Measurements from ENCODE around the gene TRIO.

The TRIO gene

DNA sequence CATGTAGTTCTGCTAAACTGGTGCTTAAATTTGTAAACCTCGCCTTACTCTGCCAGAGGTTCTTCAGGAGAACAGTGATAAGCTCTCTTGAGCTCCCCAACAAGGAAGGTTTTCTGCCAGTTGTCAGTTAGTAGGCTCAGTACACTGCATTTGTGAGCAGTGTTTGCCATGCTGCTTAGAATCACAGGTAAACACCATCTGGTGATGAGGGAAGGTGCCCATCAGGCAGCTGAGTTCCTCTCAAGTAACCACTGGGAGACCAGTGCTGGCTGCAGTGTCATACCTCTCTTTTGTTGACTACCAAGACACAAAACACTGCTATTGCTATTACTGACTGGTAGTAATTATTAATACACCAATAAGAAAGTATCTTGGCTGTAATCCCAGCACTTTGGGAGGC, 252.3 kb downstream of the TRIO start:
- DNase-seq (ENCODE audit: low read depth in 2 of 2), result no peak

DNA sequence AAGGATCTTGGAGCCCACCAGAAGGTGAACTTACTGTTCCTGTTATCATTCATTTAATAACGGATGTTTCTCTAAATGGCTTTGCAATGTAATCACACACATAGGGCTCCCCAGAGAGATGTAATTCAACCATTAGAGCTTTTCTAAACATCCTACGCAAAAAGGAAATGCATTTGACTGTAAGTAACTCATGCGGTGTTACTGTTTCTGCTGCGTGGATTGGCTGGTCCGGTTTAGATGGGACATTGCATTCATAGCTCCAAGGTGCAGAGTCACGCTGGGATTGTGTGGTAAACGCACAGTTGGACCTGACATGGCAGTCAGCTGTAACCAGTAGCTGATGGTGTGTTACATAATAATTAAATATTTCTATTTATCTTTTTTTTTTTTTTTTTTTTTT, 252.9 kb downstream of the TRIO start:
- DNase-seq (ENCODE audit: low read depth in 2 of 2), result no peak

DNA sequence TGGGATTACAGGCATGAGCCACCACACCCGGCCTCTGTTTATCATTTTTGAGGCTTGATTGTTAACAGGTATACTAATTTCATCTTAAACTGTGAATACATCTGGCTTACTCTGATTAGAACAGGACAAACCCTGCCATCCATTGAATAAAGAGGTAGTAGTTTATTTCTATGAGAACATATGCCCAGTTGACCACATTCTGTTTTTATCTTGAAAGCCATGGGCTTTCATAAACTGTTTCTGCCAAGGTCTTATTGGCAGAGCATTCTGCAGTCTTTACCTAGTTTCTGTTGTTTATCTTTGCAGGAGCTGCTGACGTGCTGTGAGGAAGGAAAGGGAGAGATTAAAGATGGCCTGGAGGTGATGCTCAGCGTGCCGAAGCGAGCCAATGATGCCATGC, 253.6 kb downstream of the TRIO start:
- no peak for DNase-seq (ENCODE audit: low read depth in 2 of 2)

DNA sequence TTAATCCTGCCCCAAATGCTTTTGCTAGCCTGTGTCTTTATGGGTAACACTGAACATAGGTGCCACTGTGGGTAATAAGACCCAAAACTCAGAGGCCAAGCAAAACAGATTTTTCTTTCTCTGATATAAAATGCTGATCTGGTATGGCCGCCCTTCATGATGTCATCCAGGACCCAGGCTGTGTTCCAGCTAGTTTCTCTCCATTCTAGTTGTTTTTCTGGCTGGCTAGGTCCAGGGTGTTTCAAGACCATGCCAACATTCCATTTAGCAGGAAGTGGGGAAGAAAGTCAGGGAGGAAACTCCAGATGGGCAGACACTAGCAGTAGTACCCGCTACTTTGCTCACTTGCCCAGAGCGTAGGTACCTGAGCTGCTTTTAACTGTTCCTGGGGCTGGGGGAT, 254.6 kb downstream of the TRIO start:
- no peak for DNase-seq (ENCODE audit: low read depth in 2 of 2)

DNA sequence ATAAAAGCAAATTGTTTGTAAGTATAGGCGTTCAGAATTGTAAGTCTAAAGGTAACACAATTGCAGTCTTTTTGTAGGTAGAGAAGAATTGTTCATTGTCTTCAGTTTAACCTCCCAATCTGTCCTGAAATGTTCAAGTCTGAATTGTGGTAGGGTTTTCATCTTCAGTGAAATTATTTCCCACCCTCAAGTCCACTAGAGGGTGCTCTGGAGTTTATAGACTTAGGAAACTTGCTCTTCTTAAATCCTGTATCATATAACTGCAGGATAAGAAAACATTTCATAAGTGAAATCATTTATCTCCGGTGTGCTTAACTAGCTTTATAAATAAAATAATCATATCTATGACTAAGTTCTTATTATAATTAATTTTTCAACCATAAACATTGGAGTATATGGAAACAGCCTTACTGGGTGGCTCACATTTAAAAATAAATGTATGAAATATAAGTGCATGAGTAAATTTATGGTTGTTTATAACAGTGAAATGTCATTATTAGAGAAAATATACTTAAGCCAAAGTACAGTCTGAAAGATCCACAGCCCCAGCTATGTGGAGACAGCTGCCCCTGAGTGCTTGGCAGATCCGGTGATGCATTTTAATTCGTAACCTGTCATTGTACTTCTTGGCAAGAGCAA, 256.0 kb downstream of the TRIO start:
- DNase-seq (ENCODE audit: low read depth in 2 of 2), result no peak

DNA sequence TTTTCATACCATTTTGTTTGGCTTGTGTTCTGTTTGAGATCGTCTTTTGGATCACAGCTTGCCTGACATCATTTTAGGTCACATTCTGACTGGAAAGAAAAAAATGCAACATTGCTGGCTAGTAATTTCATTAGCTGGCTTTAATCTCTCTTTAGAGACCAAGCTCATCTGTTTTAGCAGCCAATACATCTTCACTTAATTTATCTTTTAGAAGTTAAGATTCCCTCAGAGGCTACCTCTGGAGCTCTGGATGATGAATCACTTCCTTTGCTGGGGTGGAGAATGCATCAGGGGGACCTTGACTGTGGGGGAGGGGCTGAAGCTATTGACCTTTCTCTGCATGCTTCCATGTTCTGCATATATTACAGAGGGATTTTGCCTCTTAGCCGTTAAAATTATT, 256.9 kb downstream of the TRIO start:
- no peak for DNase-seq (ENCODE audit: low read depth in 2 of 2)

DNA sequence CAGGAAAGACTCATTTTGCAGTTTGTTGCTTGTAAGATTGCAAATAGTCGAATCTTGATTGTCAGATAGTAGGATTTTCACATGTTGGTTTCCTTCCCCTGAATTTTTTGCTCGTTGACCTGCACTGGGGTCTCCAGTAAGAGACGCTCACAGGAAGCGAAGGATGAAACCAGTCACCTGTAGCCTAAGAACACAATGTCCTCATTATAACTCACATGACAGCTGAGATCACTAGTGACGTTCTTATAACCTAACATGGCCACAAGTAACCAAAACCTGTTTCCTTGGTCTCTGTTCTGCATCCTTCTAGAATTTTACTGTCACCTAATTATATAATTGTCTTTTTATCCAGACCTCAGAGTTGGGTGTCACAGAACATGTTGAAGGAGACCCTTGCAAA, 257.5 kb downstream of the TRIO start:
- no peak for DNase-seq (ENCODE audit: low read depth in 2 of 2)

DNA sequence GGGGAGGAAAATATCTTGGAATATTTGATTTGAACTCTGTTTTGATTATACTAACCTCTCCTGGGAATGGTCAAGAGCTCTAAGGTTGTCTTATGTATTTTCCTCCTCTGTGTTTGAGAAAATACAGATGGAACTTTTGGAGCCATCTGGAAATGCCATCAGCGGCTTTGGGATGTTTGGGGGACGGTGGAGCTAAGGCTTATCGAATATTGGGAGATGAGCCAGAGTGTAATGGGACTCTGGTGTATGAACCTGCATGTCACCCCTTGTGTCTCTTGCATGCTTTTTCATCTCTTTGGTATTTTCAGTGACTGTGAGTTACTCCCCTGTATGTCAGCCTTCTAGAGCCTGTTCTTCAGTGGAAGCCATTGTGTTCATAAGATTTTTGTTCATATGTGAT, 258.5 kb downstream of the TRIO start:
- no peak for DNase-seq (ENCODE audit: low read depth in 2 of 2)

DNA sequence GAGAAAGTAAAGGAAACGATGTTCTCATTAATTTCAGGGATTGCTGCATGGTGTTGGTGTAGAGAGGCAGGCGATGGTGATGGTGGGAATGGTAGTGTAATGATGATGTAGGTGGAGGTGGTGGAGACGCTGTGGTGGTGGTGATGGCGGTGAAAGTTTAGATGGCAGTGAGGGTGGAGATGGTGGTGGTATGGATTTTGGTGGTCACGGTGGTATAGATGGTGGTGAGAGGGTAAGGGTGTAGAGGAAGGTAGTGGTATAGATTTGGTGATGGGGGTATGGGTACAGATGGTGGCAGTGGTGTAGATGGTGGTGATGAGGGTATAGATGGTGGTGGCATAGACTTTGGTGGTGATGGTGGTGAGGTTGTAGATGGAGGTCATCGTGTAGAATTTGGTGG, 259.3 kb downstream of the TRIO start:
- DNase-seq (ENCODE audit: low read depth in 2 of 2), result no peak

DNA sequence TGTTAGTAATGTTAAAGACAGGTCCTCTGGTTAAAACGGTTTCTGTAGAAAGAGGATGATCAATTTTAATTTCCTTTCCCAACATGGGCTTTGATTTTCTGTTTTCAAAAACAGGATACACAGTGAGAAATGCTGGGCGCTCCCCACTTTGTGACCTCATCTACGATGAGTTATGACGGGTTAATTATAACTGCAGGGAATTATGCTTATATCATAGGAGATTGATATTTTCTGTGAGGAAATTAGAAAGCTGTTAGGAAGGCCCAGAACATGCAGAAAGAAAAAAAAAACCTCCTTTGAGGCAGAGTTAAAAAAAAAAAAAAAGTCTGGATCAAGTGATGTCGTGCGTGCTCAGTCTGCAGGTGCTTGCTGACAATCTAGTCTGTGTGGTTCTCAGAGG, 261.6 kb downstream of the TRIO start:
- no peak for DNase-seq (ENCODE audit: low read depth in 2 of 2)

DNA sequence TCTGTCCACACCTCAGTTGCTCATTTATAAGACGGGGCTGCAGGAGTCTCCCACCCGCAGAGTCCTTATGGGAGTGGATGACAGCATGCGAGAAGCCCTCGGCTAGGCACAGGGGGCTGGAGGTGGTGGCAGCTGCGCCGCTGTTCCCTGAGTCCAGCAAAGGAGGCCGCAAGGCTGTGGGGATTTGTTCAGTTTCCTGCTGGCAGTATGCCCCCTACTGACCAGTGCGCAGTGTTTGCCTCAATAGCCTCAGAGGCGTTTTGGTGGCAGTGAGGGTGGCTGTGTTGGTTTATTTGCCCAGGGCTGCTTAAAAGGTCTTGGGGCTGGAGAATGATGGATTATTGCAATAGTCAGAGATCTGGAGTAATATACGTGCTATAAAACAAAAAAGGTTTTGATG, 262.1 kb downstream of the TRIO start:
- no peak for DNase-seq (ENCODE audit: low read depth in 2 of 2)

DNA sequence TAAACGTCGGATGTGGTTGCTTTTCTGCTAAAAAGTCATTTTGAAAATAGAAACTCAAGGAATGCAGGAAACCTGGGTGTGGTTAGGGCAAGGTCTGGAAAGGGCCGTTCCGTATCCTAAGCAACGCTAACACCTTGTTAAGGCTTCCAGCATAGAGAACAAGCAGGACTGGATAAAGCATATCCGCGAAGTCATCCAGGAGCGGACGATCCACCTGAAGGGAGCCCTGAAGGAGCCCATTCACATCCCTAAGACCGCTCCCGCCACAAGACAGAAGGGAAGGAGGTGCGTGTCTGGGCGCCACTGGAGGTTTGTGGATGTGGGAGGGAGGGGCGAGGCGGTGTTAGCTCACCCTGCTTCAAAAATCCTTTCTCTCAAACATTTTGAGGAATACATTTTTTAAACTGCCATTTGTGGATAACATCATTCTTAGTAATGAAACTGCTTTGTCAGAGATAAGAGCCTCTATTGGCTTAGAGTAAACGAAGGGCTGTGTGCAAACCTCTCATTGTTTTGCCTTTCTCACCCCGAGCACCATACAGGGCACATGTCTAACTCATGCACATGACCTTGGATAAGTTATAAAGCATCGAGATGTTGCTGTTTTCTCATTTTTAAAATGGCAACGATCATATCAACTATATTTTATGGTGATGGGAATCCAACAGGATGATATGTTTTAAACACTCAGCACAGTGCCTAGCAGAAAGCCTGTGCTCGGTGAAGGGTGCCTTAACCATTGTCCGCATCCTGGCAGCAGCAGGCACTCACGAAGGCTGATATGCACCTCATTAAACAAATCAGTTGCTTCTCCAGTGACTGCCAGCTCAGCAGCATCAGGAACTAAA, 262.8 kb downstream of the TRIO start:
- no peak for DNase-seq (ENCODE audit: low read depth in 2 of 2)

DNA sequence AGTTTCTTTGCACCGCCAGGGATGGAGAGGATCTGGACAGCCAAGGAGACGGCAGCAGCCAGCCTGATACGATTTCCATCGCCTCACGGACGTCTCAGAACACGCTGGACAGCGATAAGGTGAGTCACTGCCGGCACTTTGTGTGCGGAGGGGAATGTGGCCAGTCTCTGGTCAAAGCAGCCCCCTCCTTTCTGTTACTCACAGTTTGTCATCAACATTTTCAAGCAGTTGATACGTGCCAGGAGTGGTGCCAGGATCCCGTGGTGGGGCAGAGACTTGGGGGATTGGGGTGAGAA, 263.4 kb downstream of the TRIO start:
- DNase-seq (ENCODE audit: low read depth in 2 of 2), result no peak

DNA sequence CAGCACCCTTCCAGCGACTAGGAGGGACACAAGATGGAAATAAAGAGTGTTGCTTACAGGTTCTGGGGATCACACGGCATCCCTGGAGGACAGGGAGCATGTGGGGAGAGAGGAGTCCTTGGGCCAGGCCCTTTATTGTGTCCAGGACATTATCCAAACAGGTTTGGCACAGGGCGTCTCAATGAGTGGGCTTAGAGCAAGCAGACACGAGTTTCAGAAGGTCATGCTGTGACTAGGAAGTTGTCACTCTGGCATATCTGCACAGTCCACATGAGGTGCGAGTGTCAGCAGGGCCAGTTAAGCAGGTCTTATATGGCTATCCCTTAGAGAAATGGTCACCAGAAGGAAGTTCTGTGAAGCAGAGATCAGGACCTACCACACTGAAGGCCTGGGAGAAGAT, 263.9 kb downstream of the TRIO start:
- no peak for DNase-seq (ENCODE audit: low read depth in 2 of 2)

DNA sequence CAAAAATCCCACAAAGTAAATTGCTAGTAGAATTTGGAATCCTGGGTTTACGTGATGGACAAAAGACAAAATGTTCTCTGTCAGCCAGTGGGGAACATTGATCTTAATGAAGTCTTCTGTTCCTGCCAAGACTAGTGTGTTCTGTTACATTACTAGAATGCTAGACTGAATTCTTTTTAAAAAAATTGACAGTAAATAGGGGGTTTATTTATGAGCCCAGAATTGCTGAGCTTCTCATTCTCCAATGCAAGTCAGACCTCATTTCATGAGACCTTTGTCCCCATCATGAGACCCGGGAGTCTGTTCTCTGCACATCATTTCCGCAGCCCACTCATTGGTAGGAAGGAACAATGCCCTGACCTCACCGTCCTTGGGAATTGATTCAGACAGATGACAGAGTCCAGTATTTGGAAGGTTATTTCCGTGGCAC, 264.6 kb downstream of the TRIO start:
- DNase-seq (ENCODE audit: low read depth in 2 of 2), result no peak

DNA sequence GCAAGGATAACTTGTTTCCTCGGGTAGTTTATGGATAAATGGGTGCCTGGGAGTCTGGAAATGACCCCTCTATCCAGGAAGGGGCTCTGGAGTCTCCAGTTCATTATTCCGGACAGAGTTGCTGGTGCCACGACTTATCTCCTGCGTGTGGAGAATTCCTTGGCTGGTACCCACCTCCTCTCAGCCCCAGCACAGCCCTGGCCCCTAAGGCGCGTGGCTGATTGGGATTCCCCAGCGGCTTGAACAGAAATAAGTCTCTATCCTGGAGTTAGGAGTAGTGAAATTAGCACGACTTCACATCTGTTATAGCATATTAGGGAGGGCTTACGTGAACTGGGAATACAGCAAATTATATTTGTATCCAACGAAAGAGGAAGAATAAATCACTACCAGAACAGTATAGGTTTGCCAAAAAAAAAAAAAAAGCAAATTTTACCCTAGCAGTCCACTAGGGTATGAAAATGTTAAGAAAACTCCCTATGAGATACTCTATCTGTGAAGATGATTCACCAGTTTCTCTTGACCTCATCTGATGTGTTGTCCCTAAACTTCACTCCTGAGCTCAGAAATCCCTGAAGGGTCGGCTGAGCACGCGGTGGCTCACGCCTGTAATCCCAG, 265.9 kb downstream of the TRIO start:
- no peak for DNase-seq (ENCODE audit: low read depth in 2 of 2)

DNA sequence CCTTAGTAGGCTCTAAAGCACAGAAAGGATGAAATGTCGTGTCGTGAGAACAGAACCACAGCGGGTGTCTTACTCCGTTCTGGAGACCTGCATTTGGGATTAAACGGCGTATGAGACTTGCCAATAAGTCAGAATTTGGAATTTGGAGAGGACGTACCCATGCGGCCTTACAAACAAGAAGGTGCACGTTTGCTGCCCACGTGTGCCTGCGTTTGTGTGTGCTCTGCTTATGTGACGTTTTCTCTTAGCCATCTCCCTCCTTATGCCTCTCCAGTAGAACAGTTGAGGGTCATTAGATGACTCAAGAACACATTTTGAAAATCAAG, 266.9 kb downstream of the TRIO start:
- no peak for DNase-seq (ENCODE audit: low read depth in 2 of 2)

DNA sequence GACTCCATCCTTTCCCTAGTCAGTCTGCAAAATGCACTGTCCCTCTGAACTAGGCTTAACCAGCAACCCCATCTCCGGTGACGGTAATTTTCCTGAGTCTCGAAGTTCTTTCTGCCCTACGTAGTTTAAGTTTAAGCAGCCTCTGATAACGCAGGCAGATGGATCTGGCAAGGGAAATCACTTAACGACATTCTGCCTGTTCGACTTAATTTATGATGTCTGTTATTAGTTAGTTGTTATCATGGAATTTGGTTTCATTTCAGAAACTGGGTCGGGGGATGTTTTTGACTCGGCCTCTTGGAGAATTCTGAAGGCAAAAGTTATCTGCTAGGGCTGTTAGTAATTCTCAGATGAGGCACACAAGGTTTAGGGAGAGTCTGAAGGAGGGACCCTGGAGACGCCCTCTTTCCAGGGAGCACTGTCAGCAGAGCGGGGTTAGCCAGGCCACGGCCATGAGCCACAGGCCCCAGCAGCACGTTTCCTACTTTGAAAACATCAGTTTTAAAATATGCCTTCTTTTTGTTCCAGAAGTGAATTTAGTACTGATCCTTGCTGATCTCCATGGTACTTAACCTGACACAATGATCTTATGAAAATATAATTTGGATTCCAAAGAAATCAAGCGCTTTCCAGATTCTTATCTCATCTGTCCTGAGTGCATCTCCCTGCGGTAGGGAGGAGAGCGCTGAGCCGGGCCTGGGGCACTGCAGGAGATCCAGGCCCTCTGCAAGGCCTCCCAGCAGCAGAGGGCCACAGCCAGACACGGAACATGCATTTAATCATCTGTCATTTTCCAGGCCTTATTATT, 267.5 kb downstream of the TRIO start:
- no peak for DNase-seq (ENCODE audit: low read depth in 2 of 2)

DNA sequence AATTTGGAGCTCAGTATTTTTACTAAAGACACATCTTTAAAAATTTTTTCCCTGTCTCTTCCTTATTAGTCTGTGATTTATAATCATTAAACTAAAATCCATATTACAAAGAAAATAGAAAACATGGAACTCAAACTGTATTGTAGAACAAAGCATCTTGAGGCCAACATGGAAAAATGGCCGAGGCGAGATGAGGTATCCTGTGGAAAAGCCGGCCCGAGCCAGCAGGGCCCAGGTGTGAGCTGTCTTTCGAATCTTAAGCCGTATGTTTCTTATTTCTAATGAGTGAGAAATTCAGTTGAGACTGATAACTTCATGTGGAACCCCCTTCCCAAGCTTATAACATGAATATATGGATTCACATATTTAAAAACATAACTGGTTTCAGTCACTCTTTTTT, 268.1 kb downstream of the TRIO start:
- DNase-seq (ENCODE audit: low read depth in 2 of 2), result no peak

DNA sequence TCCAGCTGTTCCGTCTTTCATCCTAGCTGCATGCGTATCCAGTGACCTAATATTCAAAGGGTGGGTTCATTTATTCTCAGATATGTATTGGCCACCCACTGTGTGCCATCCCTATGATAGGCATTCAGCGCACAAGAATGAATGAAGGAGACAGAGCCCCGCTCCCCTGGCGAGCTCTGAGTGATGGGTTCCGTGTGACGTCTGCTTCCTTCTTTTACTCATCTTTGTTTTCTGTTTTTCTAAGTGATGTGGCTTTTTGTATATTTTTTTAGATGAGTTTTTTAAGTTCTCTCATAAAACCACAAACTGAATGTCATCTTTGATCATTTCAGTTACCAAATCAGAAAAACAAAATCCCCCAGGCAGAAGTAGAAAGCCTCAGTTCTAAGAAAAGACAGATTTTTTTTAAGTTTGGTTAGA, 270.2 kb downstream of the TRIO start:
- DNase-seq (ENCODE audit: low read depth in 2 of 2), result peak in 1 of 2 donors; percentile 26

DNA sequence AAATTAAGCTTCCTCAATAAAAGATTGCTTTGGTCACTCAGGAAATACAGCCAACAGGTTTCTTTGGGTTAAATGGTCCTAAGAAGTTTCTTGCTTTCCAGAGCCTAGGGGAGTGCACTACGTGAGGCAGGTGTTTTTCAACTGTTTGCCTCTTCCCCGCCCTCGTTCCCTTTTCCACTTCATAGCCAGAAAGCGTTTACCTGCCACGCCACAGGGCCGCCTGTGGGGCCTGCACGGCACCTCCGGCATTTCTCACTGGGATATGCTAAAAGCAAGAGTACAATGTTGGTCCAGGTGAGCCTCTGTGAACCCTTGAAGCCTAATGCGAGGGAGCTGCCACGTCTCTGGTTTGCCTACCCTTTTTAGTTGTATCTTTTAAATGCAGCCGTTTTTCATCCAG, 270.9 kb downstream of the TRIO start:
- DNase-seq (ENCODE audit: low read depth in 2 of 2), result no peak

DNA sequence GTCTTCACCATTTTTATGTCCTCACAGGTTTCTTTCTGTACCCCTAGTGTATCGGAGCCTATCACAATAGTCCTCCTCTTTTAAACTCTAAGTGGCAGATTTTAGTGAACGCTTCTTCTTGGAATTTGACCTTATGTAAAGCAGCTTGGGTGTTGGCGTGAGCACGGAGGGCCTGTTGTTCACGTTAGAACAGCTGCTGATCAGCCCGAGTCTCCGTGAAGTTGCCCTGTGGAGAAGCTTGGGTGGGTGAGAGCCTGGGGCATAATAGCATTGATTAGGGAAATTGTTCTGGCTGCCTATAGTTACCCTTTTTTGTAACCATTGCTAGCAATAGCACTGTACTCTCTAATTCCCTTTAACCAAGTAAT, 271.5 kb downstream of the TRIO start:
- DNase-seq (ENCODE audit: low read depth in 2 of 2), result no peak

Data from stimulated activated CD8-positive, alpha-beta memory T cell treated with anti-CD3 and anti-CD28 coated beads, Interleukin-15, amount 100 ng/mL, for 48 hours (primary cell).